Astrocyte (in vitro differentiated cells and primary cell): ENCODE results near the gene PBOV1. TPM values are rescaled to one million over a fixed set of nuclear protein-coding genes. Genes with fewer than 3 reads are reported as not detected.

Experiments
- DNase-seq: peaks from one replicate; pipeline ENCODE4 v3.0.0-alpha.2; 2010; ENCODE audit warnings: low read depth
- FAIRE-seq: peaks from 2 replicates; lab custom pipeline; 2011; peaks lifted over from hg19 to GRCh38; lab: Jason Lieb, UNC
- H2AFZ ChIP-seq: 2 replicates; pipeline ENCODE4 v1.6.0; 2012; ENCODE audit warnings: low read depth, low read length, inconsistent platforms
- H3K27ac ChIP-seq: 2 replicates; pipeline ENCODE4 v1.5.1; 2011; ENCODE audit warnings: low read depth, low read length, inconsistent platforms
- H3K27me3 ChIP-seq: 2 replicates; pipeline ENCODE4 v1.6.0; 2011; ENCODE audit warnings: low read length, inconsistent platforms; ENCODE audit not compliant: insufficient read depth
- H3K36me3 ChIP-seq: 2 replicates; pipeline ENCODE4 v1.5.1; 2011; ENCODE audit warnings: low read length, inconsistent platforms; ENCODE audit not compliant: insufficient read depth
- H3K4me1 ChIP-seq: 2 replicates; pipeline ENCODE4 v1.5.1; 2011; ENCODE audit warnings: low read length, inconsistent platforms; ENCODE audit not compliant: insufficient read depth
- H3K4me2 ChIP-seq: 2 replicates; pipeline ENCODE4 v1.6.0; 2012; ENCODE audit warnings: low read length, inconsistent platforms
- H3K4me3 ChIP-seq: 2 replicates; pipeline ENCODE4 v1.5.1; 2011; ENCODE audit warnings: low read depth, mild to moderate bottlenecking, low read length, inconsistent platforms; ENCODE audit not compliant: insufficient read depth
- H3K79me2 ChIP-seq: 2 replicates; pipeline ENCODE4 v1.6.0; 2012; ENCODE audit warnings: mild to moderate bottlenecking, low read length, inconsistent platforms; ENCODE audit not compliant: insufficient read depth
- H3K9ac ChIP-seq: 2 replicates; pipeline ENCODE4 v1.6.0; 2012; ENCODE audit warnings: mild to moderate bottlenecking, low read length, inconsistent platforms
- H3K9me3 ChIP-seq: 2 replicates; pipeline ENCODE4 v1.5.1; 2012; ENCODE audit warnings: low read depth, mild to moderate bottlenecking, low read length, inconsistent platforms; ENCODE audit not compliant: insufficient read depth
- H4K20me1 ChIP-seq: 2 replicates; pipeline ENCODE4 v1.6.0; 2012; ENCODE audit warnings: low read length, inconsistent platforms; ENCODE audit not compliant: insufficient read depth
- H3K27ac Mint-ChIP-seq: one replicate; pipeline ENCODE4 v1.8.0; 2021; ENCODE audit warnings: mild to moderate bottlenecking, mixed read lengths; ENCODE audit not compliant: unreplicated experiment
- H3K27me3 Mint-ChIP-seq: one replicate; pipeline ENCODE4 v1.8.0; 2021; ENCODE audit warnings: low read depth, mixed read lengths; ENCODE audit not compliant: unreplicated experiment
- H3K36me3 Mint-ChIP-seq: one replicate; pipeline ENCODE4 v1.8.0; 2021; ENCODE audit warnings: low read depth, mixed read lengths; ENCODE audit not compliant: unreplicated experiment
- H3K4me1 Mint-ChIP-seq: one replicate; pipeline ENCODE4 v1.8.0; 2021; ENCODE audit warnings: low read depth, mixed read lengths; ENCODE audit not compliant: unreplicated experiment
- H3K4me3 Mint-ChIP-seq: one replicate; pipeline ENCODE4 v1.8.0; 2021; ENCODE audit warnings: mild to moderate bottlenecking, moderate library complexity, mixed read lengths; ENCODE audit not compliant: unreplicated experiment
- H3K9me3 Mint-ChIP-seq: one replicate; pipeline ENCODE4 v1.8.0; 2021; ENCODE audit warnings: mild to moderate bottlenecking, mixed read lengths; ENCODE audit not compliant: unreplicated experiment
- CTCF ChIP-seq: IDR thresholded peaks from 2 replicates; pipeline ENCODE4 v1.5.1; 2011; ENCODE audit warnings: low read depth, mild to moderate bottlenecking, inconsistent platforms, low read length, moderate library complexity; ENCODE audit not compliant: insufficient read depth
- EZH2 ChIP-seq: IDR thresholded peaks from 2 replicates; pipeline ENCODE4 v1.6.1; 2012; ENCODE audit warnings: mild to moderate bottlenecking, low read length, inconsistent platforms; ENCODE audit not compliant: insufficient read depth
- total RNA-seq: library from RNA; stranded (reverse); gene quantifications from 2 replicates; pipeline ENCODE4 v1.2.1, GENCODE V29; 2021

PBOV1 gene
- total RNA-seq, 1 donor from 2014 or later = not detected

- H3K4me3 Mint-ChIP-seq = no peak overlapping the region
- H3K27ac Mint-ChIP-seq = no peak overlapping the region
- FAIRE-seq = no peak
These were observed 13.1 kb upstream of the PBOV1 start for GRCh38 chr6:138231381-138231886.

GRCh38 chr6:138230759-138231380 is 12.6 kb upstream of the PBOV1 start:
- Histone ChIP-seq H3K36me3 (no peaks in the 10 kb centered on the region), H4K20me1 (no peaks in the 10 kb centered on the region), H3K4me1 (no peaks in the 10 kb centered on the region), H3K79me2 (no peaks in the 10 kb centered on the region), H3K4me2 (peak overlapping the region; percentile 16), H3K27ac (no peak overlapping the region), H3K9ac (no peak overlapping the region), H3K4me3 (no peak overlapping the region), H3K9me3 (no peaks in the 10 kb centered on the region), H2AFZ (peak overlapping the region; percentile 10), H3K27me3 (no peaks in the 10 kb centered on the region)
- TF ChIP-seq CTCF = no peak
- no peak for TF ChIP-seq EZH2
- Mint-ChIP-seq H3K36me3 (no peaks in the 10 kb centered on the region), H3K9me3 (no peaks in the 10 kb centered on the region), H3K27me3 (no peaks in the 10 kb centered on the region), H3K4me1 (no peaks in the 10 kb centered on the region), H3K4me3 (no peak overlapping the region), H3K27ac (no peak overlapping the region)
- no peak for FAIRE-seq
- no peak for DNase-seq

More at GRCh38 chr6:138231381-138231886, 13.1 kb upstream of the PBOV1 start:
- Histone ChIP-seq H3K27ac (no peak overlapping the region), H4K20me1 (no peaks in the 10 kb centered on the region), H3K9ac (no peak overlapping the region), H3K4me1 (no peaks in the 10 kb centered on the region), H3K9me3 (no peaks in the 10 kb centered on the region), H3K4me2 (peak overlapping the region; percentile 16), H3K79me2 (no peaks in the 10 kb centered on the region), H3K36me3 (no peaks in the 10 kb centered on the region), H3K27me3 (no peaks in the 10 kb centered on the region), H3K4me3 (no peak overlapping the region), H2AFZ (no peak overlapping the region)
- no peaks in the 10 kb centered on the region for H3K27me3 Mint-ChIP-seq
- no peaks in the 10 kb centered on the region for H3K4me1 Mint-ChIP-seq
- TF ChIP-seq EZH2 (no peak), CTCF (no peak)
- no peaks in the 10 kb centered on the region for H3K36me3 Mint-ChIP-seq
- no peak for DNase-seq
- H3K9me3 Mint-ChIP-seq = no peaks in the 10 kb centered on the region

GRCh38 chr6:138230221-138230620 is 11.9 kb upstream of the PBOV1 start:
- Histone ChIP-seq H3K27me3 (no peaks in the 10 kb centered on the region), H3K79me2 (no peaks in the 10 kb centered on the region), H3K4me2 (no peak overlapping the region), H4K20me1 (no peaks in the 10 kb centered on the region), H3K27ac (no peak overlapping the region), H3K9me3 (no peaks in the 10 kb centered on the region), H3K4me3 (no peak overlapping the region), H2AFZ (no peak overlapping the region), H3K9ac (no peak overlapping the region), H3K4me1 (no peaks in the 10 kb centered on the region), H3K36me3 (no peaks in the 10 kb centered on the region)
- TF ChIP-seq EZH2 (no peak), CTCF (no peak)
- H3K4me3 Mint-ChIP-seq = no peak overlapping the region
- FAIRE-seq (no peak), DNase-seq (no peak)
- H3K27me3 Mint-ChIP-seq = no peaks in the 10 kb centered on the region
- no peaks in the 10 kb centered on the region for H3K36me3 Mint-ChIP-seq
- no peak overlapping the region for H3K27ac Mint-ChIP-seq
- H3K9me3 Mint-ChIP-seq = no peaks in the 10 kb centered on the region
- no peaks in the 10 kb centered on the region for H3K4me1 Mint-ChIP-seq
